ENCODE data around the gene OMA1. TPM values are rescaled to one million over a fixed set of nuclear protein-coding genes. Genes with fewer than 3 reads are reported as not detected.
"Not testable (repeated sequence)": the region's sequence is repeated elsewhere in the genome, so short reads cannot be mapped to it uniquely, and the experiment has no call there.

The OMA1 gene
- total RNA-seq, 1 donor from 2014 or later, result 17.7 TPM

DNA sequence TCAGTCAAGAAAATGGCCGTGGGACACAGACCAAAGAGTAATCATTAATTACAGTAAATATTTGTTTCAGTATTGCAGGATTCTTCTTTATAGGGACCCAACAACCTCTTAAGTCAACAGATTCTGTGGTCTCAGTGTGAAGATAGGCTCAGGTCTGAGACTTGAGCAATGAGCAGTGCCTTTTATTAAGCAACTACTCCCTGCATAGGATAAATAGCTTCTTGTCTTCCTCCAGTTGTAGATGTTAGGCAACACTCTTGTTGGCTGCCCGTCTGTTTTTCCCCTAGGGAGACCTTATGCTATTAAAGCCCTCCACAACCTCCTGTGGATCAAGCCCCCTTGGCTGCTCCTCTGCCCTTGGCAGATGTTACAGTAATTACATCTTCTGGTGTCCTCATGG is 1.8 kb upstream of the OMA1 start:
- TF ChIP-seq, protein P1, sequence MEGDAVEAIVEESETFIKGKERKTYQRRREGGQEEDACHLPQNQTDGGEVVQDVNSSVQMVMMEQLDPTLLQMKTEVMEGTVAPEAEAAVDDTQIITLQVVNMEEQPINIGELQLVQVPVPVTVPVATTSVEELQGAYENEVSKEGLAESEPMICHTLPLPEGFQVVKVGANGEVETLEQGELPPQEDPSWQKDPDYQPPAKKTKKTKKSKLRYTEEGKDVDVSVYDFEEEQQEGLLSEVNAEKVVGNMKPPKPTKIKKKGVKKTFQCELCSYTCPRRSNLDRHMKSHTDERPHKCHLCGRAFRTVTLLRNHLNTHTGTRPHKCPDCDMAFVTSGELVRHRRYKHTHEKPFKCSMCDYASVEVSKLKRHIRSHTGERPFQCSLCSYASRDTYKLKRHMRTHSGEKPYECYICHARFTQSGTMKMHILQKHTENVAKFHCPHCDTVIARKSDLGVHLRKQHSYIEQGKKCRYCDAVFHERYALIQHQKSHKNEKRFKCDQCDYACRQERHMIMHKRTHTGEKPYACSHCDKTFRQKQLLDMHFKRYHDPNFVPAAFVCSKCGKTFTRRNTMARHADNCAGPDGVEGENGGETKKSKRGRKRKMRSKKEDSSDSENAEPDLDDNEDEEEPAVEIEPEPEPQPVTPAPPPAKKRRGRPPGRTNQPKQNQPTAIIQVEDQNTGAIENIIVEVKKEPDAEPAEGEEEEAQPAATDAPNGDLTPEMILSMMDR (IDR thresholded peaks at IDR 0.05; ENCODE audit: unreplicated experiment), result no peak
- H3K36me3 Mint-ChIP-seq, result no peaks in the 10 kb centered on the region
- H3K4me1 Mint-ChIP-seq, result peaks cover 51% of the 10 kb centered on the region
- H3K4me3 Mint-ChIP-seq, result no peak overlapping the region
- H3K27me3 Mint-ChIP-seq (ENCODE audit: low read depth), result no peaks in the 10 kb centered on the region
- H3K27ac Mint-ChIP-seq, result peak overlapping the region; percentile 90
- no peak for DNase-seq (ENCODE audit: low spot score in 2 of 2, unreplicated experiment in 2 of 2)
- no peaks in the 10 kb centered on the region for H3K9me3 Mint-ChIP-seq

GRCh38 chr1:58545591-58546519 is 671 bp downstream of the OMA1 start:
- peak; percentile 53 to 77 for DNase-seq (ENCODE audit: low spot score in 2 of 2, unreplicated experiment in 2 of 2)
- H3K36me3 Mint-ChIP-seq, result no peaks in the 10 kb centered on the region
- TF ChIP-seq, protein P1 (IDR thresholded peaks at IDR 0.05; ENCODE audit: unreplicated experiment), result no peak
- peak overlapping the region; percentile 82 for H3K4me3 Mint-ChIP-seq
- H3K4me1 Mint-ChIP-seq, result peaks cover 47% of the 10 kb centered on the region
- no peaks in the 10 kb centered on the region for H3K27me3 Mint-ChIP-seq (ENCODE audit: low read depth)
- peak overlapping the region; percentile 91 for H3K27ac Mint-ChIP-seq
- no peaks in the 10 kb centered on the region for H3K9me3 Mint-ChIP-seq

DNA sequence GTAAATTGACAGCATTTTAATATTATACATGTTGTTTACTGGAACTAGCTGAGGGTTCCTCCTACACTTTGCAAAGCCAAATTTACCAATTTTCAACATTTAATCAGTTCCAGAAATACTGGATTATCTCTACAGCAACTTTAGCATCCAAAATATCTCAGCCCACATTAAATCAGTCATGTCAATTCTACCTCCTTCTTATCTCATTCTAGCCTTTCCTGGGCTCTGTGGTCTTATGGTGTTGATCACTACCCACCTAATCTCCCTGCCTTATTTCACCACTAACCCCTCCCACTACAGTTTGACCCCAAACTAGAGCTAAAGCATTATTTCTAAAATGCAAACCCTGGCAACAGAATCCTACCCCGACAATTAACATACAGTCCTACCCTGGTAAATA is 3.3 kb downstream of the OMA1 start:
- no peak for DNase-seq (ENCODE audit: low spot score in 2 of 2, unreplicated experiment in 2 of 2)
- Mint-ChIP-seq H3K9me3 (no peaks in the 10 kb centered on the region), H3K4me1 (peaks cover 37% of the 10 kb centered on the region), H3K27ac (no peak overlapping the region), H3K27me3 (ENCODE audit: low read depth) (no peaks in the 10 kb centered on the region), H3K4me3 (no peak overlapping the region), H3K36me3 (no peaks in the 10 kb centered on the region)
- TF ChIP-seq, protein P1 (IDR thresholded peaks at IDR 0.05; ENCODE audit: unreplicated experiment), result no peak

DNA sequence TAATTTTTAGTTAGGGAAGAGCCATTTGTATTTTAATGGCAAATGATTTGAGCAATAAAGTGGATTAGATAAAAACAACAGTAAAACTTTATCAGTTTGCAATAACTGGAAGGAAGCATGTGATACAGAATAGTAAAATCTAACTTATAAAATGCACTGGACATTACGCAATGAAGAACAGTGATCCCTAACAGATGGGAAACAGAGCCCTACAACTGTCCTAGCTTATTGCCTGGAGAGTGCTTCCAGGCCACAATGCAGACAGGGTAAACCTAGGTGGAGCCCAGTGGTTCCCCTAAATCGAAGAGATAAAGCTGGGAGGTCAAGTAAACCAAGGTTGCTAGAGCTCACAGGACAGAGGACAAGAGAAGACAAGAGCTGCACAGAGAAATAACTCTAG is 7.0 kb downstream of the OMA1 start:
- TF ChIP-seq, protein P1 (IDR thresholded peaks at IDR 0.05; ENCODE audit: unreplicated experiment), result no peak
- Mint-ChIP-seq H3K27ac (no peak overlapping the region), H3K27me3 (ENCODE audit: low read depth) (no peaks in the 10 kb centered on the region), H3K9me3 (no peaks in the 10 kb centered on the region), H3K4me1 (peaks cover 20% of the 10 kb centered on the region), H3K4me3 (no peak overlapping the region), H3K36me3 (no peaks in the 10 kb centered on the region)
- DNase-seq (ENCODE audit: low spot score in 2 of 2, unreplicated experiment in 2 of 2), result no peak

DNA sequence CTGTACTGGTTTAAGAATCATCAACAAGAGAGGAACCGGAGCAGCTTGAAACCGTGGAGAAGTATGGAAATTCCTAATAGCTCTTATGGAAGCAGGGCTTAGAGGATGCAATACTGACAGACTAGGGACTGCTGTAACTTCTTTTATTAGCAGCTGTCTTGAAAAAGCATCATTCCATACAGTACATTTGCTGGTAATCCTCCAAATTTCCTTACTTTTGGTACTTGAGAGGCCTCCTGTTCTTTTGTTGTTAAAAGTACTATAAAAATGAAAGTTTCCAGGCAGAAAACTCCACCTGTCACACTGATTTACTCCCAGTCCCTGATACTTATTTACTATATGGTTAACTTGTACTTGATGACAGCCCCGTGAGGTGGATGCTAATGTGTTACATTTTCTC is 7.7 kb downstream of the OMA1 start:
- Mint-ChIP-seq H3K27ac (peak overlapping the region; percentile 24), H3K4me1 (peaks cover 20% of the 10 kb centered on the region), H3K9me3 (no peaks in the 10 kb centered on the region), H3K36me3 (no peaks in the 10 kb centered on the region), H3K4me3 (no peak overlapping the region), H3K27me3 (ENCODE audit: low read depth) (no peaks in the 10 kb centered on the region)
- TF ChIP-seq, protein P1 (IDR thresholded peaks at IDR 0.05; ENCODE audit: unreplicated experiment), result no peak
- DNase-seq (ENCODE audit: low spot score in 2 of 2, unreplicated experiment in 2 of 2), result no peak

DNA sequence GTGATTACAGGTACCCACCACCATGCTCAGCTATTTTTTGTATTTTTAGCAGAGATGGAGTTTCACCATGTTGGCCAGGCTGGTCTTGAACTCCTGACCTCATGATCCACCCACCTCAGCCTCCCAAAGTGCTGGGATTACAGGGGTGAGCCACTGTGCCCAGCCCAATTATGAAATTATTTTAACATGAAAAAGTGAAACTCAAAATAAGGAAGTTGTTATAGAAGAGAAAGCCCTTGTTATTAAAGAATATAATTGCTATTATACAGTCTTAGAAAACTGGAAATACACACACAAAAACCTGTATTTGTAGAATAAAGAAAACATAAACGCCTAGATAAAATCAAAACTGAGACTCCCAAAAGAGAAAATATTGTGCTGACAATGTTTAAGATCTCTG is 14.7 kb downstream of the OMA1 start:
- H3K27ac Mint-ChIP-seq; H3K9me3 Mint-ChIP-seq; H3K36me3 Mint-ChIP-seq; H3K4me3 Mint-ChIP-seq; DNase-seq (ENCODE audit: low spot score in 2 of 2, unreplicated experiment in 2 of 2); H3K27me3 Mint-ChIP-seq (ENCODE audit: low read depth): not testable (repeated sequence)
- peaks cover 11% of the 10 kb centered on the region for H3K4me1 Mint-ChIP-seq
